ENCODE data around the gene ZGPAT.
"Not testable (repeated sequence)": the region's sequence is repeated elsewhere in the genome, so short reads cannot be mapped to it uniquely, and the experiment has no call there.

ZGPAT gene

DNA sequence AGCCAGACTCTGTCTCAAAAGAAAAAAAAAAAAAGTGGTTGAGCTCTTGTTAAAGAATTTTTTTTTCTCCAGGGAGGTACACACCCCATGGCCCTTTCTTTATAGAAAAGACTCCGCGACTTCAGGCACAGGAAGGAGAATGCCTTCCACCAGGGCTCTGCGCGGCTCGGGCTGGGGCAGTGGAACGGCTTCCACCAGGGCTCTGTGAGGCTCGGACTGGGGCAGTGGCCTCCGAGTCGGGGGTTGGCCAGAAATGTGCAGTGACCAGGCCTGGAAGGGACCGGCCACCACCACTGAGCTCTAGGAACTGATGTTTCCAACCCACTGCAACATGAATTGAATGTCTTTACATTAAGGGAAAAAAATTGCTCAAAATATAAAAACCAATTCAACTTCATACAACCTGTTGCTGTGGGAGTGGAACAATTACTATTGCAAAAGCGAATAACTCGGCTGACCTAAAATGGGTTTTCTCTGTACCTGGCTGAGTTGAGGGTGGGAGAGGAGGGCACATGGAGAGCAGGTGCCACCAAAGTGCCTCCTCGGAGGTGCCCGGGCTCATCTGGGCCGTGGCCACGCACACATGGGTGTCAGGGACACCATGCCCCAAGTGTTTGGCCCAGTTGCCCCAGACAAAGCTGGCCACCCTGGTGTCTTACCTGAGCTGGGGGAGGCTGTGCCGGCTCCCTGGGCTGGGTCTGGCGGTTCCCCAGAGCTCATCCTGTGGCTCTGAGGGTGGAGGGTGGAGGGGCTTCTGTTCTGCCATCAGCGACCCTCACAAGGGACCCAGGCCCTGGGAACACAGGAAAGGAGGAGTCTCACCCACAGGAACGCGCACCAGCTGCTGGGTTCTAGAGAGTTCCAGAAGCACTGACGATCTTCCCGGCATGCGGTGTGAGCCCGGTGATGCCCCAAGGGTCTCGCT is 61.0 kb downstream of the ZGPAT start:
- no peak for DNase-seq

DNA sequence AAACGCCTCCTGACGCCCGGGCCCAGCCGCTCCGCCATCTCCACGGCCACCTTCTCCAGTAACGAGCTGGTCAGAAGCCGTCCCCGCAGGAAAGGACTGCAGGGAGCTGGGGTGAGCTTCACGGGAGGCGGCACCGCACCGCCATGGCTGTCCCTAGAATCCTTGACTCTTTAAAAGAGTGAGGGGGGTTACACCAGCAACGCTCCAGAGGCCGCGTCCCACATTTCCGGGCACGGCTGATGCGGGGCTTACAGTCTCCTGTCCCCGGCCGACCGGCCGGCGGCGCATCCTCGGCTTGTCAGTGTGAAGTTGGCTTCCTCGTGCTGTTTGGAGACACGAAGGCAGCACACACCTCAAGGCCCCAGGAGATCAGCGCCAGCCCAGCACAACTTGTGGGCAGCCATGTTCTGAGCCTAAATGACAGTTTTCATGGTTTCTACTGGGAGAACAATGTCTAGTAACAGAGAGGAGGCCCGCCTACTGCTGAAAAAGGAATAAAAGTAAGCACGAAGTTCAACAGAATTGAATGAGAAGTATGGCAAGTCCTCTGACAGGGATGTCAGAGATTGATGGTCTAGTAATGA is 62.1 kb downstream of the ZGPAT start:
- DNase-seq: no peak

DNA sequence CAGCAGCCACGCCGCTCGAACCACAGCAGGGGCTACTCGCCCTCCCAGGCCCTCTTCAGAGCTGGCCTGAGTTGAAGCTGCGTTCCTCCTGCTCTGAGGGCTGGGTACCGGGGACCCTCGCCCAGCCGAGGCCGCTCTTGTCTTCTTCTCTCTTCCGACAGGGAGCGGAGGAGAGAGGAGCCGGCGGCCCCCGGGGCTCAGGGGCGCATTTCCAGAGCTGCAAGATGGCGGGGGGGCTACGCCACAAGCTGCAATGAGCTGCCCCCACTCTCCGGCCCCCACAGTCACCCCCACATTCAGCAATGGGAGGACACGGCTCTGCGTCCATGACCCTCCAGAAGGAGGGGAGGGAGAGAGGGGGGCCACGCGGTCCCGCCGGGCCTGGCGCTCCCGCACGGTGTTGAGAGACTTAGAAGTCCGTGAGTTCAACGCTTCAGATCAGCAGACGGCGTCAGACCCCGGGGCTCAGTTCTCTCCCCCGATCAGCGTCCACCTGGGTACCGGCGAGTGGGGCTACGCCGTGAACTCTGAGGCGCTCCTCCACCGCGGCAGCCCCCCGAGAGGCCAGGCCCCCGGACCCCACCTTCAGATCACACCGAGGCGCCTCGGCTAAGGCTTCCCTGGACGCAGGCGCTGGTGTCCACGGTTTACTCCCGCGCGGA is 63.3 kb downstream of the ZGPAT start:
- DNase-seq: no peak

DNA sequence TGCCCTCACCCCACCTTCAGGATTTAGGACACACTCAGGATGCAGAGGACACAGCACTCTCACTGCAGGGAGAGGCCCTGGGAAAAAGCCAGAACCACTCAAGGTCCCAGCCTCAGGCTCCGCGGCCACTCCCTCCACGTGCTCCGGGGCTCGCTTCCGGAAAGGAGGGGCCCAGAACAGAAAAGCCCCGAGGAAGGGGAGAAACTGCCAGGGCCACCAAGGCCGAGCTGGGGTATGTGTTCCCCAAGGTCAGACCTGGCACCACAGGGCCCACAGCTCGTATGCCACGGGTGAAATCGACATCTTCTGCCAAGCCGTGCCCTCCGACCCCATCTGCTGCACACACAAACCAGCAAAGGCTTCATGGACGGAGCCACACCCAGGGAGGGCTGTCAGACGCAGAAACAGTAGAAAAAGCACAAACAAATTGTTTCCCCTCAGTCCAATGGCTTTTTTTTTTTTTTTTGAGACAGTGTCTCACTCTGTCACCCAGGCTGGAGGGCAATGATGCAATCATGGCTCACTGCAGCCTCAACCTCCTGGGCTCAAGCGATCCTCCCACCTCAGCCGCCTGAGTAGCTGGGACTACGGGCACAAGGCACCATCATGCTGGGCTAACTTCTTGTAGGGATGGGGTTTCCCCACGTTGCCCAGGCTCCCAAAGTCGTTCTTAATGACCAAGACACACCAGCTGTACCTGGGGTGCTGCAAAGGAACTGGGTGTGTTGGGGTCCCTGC is 65.1 kb downstream of the ZGPAT start:
- DNase-seq: no peak

DNA sequence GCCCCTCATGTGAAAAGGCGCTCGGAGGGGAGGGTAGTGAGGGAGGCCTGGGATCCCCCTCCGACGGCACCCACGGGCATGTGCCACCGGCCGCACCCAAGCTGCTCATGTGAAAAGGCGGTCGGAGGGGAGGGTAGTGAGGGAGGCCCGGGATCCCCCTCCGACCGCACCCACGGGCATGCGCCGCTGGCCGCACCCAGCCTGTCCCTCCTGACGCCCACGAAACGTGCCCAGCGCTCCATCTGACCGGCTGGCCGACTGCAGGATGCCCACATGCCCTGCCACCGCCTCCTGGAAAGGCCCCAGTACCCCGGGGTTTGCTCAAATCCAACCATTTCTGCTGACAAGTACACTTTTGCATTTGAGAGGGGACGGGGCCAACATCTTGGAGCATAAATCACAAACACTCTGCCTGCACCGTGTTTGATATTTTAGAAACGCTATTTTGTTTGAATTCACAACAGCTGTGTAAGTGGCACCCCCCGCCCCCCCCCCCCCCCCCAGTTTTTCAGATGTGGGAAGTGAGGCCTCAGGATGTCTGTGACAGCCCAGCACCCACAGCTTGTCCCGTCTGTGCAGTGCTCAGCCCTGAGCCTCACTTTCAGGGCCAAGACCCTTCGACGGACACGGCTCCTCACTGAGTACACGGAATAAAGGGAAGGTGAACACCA is 65.9 kb downstream of the ZGPAT start:
- no peak for DNase-seq

DNA sequence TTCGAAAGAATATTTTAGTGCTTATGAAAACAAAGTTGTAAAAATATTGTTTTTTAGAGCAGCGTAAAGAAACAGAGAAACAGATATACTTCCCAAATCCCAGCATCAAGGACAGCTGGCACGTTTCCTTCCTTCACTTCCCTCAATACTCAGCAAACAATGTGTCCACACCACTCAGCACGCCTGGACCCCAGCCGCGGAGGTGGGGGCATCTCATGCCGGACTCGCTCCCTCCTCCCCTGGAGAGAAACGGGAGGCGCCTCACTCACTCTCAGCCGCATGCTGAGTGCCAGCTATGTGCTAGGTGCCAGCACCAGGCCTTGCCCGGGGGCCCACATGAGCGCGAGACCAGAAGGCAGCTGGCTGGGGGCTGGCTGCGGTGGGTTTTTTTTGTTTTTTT is 66.5 kb downstream of the ZGPAT start:
- no peak for DNase-seq

DNA sequence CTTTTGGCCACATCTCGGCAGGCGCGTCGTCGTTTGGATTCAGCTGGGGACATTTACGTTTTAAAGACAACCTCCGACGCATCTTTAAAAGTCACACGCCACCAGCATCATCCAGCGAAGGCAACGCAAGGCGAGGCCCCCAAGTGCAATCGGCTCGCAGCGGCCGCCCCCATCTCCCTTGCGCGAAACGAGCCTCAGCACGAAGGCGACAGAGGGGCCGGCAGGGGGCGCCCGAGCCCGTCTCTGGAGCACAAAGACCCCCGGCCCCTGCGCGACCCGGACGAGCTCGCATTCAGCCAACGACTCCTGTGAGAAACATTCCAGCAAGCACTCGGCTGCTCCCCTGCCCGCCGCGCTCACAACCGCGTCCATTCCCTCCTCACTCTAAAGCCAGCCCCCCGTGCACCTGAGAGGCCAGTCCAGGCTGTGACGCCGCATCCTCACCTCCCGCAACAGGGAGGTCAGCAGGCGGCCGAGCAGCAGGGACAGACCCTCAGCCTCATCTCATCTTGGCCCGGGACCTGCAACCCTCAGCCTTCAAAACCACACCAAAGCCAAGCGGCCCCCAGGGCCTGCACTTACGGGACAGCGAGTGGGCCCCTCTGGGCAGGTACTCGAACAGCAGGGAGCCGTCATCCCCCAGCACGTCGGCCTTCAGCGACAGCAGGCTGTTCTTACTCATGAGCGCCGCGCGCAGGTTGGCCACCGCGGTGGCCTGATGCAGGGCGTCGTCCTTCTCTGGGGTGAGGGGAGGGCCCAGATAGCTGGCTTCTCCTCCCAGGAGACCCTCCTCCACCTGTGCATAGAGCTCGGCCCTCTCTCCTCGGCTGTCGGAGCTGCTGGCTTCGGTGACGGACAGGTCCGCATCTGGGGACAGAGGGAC is 67.5 kb downstream of the ZGPAT start:
- DNase-seq: no peak

DNA sequence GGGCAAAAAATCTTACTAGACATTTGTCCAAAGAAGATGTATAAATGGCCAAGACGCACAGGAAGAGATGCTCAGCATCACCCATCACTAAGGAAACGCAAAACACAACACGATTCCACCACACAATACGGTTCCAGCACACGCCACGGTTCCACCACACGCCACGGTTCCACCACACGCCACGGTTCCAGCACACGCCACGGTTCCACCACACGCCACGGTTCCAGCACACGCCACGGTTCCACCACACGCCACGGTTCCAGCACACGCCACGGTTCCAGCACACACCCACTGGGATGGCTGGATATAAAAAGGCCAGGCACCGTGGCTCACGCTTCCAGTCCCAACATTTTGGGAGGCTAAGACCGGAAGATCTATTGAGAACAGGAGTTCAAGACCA is 69.0 kb downstream of the ZGPAT start:
- not testable (repeated sequence) for DNase-seq

DNA sequence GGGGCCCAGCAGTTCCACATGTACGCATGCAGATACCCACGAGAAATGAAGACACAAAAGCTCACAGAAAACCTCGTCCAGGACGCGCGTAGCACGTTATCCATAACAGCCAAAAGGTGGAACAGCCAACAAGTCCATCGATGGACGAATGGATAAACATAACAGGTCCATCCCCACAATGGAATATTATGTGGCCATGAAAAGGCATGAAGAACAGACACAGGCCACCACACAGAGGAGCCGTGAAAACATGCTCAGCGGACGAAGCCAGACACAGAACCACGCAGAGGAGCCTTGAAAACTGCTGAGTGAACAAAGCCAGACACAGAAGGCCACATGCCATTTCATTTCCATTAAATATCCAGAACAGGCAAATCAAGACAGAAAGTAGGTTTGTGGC is 69.8 kb downstream of the ZGPAT start:
- DNase-seq: no peak

DNA sequence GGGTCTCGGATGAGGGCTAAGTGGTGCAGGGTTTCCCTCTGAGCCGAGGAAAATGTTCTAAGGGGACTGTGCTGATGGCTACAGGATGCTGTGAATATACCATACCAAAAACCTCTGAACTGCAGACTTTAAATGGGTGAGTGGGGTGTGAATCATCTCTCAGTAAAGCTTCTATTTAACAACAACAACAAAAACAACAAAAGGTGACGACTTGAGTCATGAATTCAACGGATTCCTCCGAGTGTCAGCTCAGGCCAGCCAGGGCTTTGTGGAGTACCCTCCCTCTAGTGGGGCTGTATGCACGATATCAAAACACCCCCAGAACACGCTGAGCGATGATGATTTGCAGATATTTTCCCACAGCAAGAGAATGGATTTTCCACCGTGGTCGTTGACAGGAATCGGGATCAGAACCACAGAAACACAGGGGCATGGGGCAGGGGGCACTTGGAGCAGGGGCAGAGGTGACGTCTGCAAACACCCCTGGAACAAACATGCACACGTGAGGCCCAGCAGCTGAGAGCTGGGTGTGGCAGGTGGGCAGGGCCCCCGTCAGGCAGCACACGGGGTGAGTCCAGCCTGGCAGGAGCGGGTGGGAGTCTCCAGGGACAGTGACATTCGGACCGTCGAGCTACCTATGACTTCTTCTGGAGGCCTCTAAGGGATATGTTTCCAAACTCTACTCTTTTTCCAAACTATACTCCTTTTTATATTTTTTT is 70.4 kb downstream of the ZGPAT start:
- DNase-seq: no peak

DNA sequence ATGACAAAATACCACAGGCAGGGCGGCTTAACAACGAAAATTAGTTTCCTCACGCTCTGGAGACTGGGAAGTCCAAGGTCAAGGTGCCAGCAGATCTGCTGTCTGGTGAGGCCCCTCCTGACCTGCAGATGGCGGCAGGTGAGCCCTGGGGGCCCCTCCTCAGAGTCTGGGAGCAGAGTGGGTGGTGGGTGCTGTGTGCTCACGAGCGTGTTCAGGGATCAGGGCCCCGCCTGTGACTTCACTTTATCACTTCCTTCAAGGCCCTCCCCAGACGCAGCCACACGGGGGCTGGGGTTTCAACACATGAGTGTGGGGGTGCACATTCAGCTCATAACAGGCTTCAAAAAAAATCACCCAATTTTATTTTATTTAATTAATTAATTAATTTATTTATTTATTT is 71.0 kb downstream of the ZGPAT start:
- DNase-seq: no peak

DNA sequence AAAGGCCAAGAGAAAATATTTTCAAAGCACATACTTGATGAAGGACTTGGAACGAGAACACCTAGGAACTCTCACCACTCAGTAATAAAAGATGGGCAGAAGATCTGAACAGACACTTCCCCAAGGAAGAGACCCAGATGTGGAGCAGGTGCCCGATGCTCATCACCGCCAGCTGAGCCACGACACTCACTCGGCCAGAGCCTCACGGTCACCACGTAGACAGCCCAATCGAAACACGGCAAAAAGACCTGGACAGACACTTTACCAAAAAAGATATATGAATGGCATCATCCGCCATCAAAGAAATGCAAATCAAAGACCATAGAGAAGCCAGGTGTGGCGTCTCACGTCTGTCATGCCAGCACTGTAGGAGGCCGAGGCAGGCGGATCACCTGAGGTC is 73.3 kb downstream of the ZGPAT start:
- DNase-seq: no peak

DNA sequence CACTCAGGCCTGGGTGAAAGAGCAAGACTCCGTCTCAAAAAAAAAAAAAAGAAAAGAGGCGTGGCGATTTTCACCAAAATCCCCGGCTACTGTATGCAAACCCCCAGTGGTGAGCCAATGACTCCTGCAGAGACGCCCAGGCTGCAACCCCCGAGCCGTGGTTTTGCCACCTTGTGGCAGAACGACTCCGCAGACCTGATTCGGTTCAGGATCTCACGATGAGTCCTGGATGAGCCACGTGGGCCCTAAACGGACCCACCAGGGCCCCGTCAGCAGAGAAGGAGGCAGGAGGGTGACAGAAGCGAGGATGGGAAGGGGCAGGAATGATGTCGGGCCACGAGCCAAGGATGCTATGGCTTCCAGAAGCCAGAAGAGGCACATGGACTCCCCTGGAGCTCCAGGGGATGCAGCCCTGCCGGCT is 74.2 kb downstream of the ZGPAT start:
- DNase-seq: no peak

DNA sequence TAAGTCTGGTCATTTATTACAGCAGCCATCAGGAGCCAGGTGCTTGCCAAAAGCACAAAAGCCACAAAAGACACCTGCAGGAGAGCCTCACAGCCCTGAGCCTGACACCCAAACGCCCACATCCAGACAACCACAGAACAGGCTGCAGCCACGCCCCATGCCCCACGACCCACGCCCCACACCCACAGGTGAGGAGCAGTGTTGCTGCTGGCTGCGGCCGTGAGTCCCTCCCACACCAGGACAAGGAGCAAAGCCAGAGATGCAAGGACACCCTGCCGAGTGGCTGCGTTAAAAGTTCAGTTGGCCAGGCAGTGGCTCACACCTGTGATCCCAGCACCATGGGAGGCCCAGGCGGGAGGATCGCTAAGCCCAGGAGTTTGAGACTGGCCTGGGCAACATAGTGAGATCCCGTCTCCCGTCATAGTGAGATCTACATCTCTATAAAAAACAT is 74.7 kb downstream of the ZGPAT start:
- no peak for DNase-seq

DNA sequence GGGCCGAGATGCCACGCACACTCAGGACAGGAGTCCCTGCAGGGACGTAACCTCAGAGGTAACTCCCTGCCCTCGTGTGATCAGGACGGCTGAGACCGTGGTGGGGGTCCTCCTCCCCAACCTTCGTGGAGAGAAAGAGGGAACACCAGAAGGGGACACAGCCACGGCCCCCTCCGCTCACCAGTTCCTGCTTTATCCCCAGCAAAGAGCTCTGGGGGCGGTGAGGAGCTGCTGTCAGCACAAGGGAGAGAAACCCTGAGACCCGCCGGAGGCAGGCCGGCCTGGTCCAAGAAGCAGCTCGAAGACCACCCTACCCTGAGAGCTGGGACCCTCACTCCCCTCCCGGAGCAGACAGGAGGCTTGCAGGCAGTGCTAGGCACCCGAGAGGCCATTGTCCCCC is 76.1 kb downstream of the ZGPAT start:
- DNase-seq: no peak

DNA sequence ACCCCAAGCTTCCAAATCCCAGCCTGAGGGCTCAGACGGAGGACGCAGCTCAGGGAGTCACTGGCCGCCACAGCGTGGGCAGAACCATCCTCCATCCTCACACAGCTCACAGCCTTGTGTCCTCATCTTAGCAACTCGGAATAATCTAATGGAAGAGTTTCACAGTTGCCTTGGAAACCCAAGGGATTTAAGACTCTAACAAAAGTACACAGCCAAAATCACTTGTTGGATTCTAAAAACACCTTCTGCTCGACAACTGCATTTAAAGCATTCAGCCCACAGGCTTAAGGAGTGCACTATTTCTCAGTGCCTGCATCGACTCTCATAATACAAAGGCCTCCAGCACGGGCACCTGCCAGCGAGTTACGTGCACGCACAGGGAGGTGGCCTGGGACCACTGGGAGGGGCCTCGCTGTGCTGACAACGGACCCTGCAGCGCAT is 77.9 kb downstream of the ZGPAT start:
- DNase-seq: no peak
